HEK293 (cell line): ENCODE results near the gene NOVA1.
"Not testable (repeated sequence)": the region's sequence is repeated elsewhere in the genome, so short reads cannot be mapped to it uniquely, and the experiment has no call there.

ENCODE experiments used
- CTCF ChIA-PET: fragments of 350-600 bp; formaldehyde crosslinking; extraction: SDS; loops from one replicate; lab custom pipeline; 2021; ENCODE audit warnings: antibody characterized with exemption; lab: Yijun Ruan, JAX
- POLR2A ChIA-PET: fragments of 300-600 bp; formaldehyde crosslinking; extraction: SDS; loops from one replicate; lab custom pipeline; 2020; ENCODE audit warnings: antibody characterized with exemption, inconsistent platforms; lab: Yijun Ruan, JAX
- H3K27ac ChIP-seq: fragments of 200-500 bp; sonication (Bioruptor generic); 2 replicates; pipeline ENCODE4 v1.5.1; 2014; ENCODE audit warnings: low read depth, low read length, control low read depth, inconsistent platforms; ENCODE audit errors: extremely low read depth
- H3K36me3 ChIP-seq, 2 experiments: fragments of 200-500 bp in 1 of 2; sonication (Bioruptor generic) in 1 of 2; 1 replicate in 1 of 2; 2 replicates in 1 of 2; pipeline ENCODE4 v1.5.1; 2014 to 2017; ENCODE audit warnings: inconsistent platforms in 2 of 2, low read length in 2 of 2; ENCODE audit not compliant: control insufficient read depth in 2 of 2, insufficient read depth in 1 of 2
- H3K4me1 ChIP-seq: fragments of 200-500 bp; sonication (Bioruptor generic); 2 replicates; pipeline ENCODE4 v1.5.1; 2014; ENCODE audit warnings: mild to moderate bottlenecking, low read length, inconsistent platforms; ENCODE audit not compliant: control insufficient read depth, insufficient read depth
- H3K4me3 ChIP-seq: 2 replicates; pipeline ENCODE4 v1.5.1; 2011; ENCODE audit warnings: low read depth, mild to moderate bottlenecking, control low read depth, low read length, moderate library complexity
- H3K9me3 ChIP-seq: fragments of 200-500 bp; sonication (Bioruptor generic); 2 replicates; pipeline ENCODE4 v1.5.1; 2014; ENCODE audit warnings: low read depth, low read length, inconsistent platforms; ENCODE audit not compliant: control insufficient read depth, insufficient read depth
- BCL11A ChIP-seq: fragments of 450-650 bp; formaldehyde crosslinking; IDR thresholded peaks from 2 replicates; pipeline ENCODE4 v1.5.1; 2016; ENCODE audit warnings: low read depth, missing biosample characterization, missing genetic modification characterization
- KLF17 ChIP-seq: fragments of 450-650 bp; formaldehyde crosslinking; IDR thresholded peaks from 2 replicates; pipeline ENCODE4 v1.5.1; 2016; ENCODE audit warnings: missing biosample characterization, missing genetic modification characterization
- SP7 ChIP-seq: fragments of 450-650 bp; formaldehyde crosslinking; IDR thresholded peaks from 2 replicates; pipeline ENCODE4 v1.5.1; 2016; ENCODE audit warnings: missing biosample characterization, missing genetic modification characterization
- ZBTB17 ChIP-seq: fragments of 450-650 bp; formaldehyde crosslinking; IDR thresholded peaks from 2 replicates; pipeline ENCODE4 v1.5.1; 2016; ENCODE audit warnings: missing biosample characterization, missing genetic modification characterization
- ZBTB20 ChIP-seq: fragments of 450-650 bp; formaldehyde crosslinking; IDR thresholded peaks from 2 replicates; pipeline ENCODE4 v1.5.1; 2016; ENCODE audit warnings: missing biosample characterization, missing genetic modification characterization
- ZEB2 ChIP-seq: fragments of 450-650 bp; formaldehyde crosslinking; IDR thresholded peaks from 2 replicates; pipeline ENCODE4 v1.5.1; 2016; ENCODE audit warnings: missing biosample characterization, missing genetic modification characterization
- ZNF133 ChIP-seq: fragments of 450-650 bp; formaldehyde crosslinking; IDR thresholded peaks from 2 replicates; pipeline ENCODE4 v1.5.1; 2016; ENCODE audit warnings: missing biosample characterization, missing genetic modification characterization
- ZNF18 ChIP-seq: fragments of 450-650 bp; formaldehyde crosslinking; IDR thresholded peaks from 2 replicates; pipeline ENCODE4 v1.5.1; 2016; ENCODE audit warnings: missing biosample characterization, missing genetic modification characterization
- ZNF280C ChIP-seq: fragments of 450-650 bp; formaldehyde crosslinking; IDR thresholded peaks from 2 replicates; pipeline ENCODE4 v1.5.1; 2016; ENCODE audit warnings: missing biosample characterization, missing genetic modification characterization
- ZNF398 ChIP-seq: fragments of 450-650 bp; formaldehyde crosslinking; IDR thresholded peaks from 2 replicates; pipeline ENCODE4 v1.5.1; 2017; ENCODE audit warnings: missing biosample characterization, missing genetic modification characterization
- ZNF426 ChIP-seq: fragments of 450-650 bp; formaldehyde crosslinking; IDR thresholded peaks from 2 replicates; pipeline ENCODE4 v1.5.1; 2017; ENCODE audit warnings: missing biosample characterization, missing genetic modification characterization, mild to moderate bottlenecking, inconsistent platforms, moderate library complexity
- ZNF433 ChIP-seq: fragments of 450-650 bp; formaldehyde crosslinking; IDR thresholded peaks from 2 replicates; pipeline ENCODE4 v1.5.1; 2016; ENCODE audit warnings: missing biosample characterization, missing genetic modification characterization, low read depth
- ZNF501 ChIP-seq: fragments of 450-650 bp; formaldehyde crosslinking; IDR thresholded peaks from 2 replicates; pipeline ENCODE4 v1.5.1; 2016; ENCODE audit warnings: missing biosample characterization, missing genetic modification characterization
- ZNF654 ChIP-seq: fragments of 450-650 bp; formaldehyde crosslinking; IDR thresholded peaks from 2 replicates; pipeline ENCODE4 v1.5.1; 2016; ENCODE audit warnings: low read depth, missing biosample characterization, missing genetic modification characterization
- ZNF670 ChIP-seq: fragments of 450-650 bp; formaldehyde crosslinking; IDR thresholded peaks from 2 replicates; pipeline ENCODE4 v1.5.1; 2016; ENCODE audit warnings: missing biosample characterization, missing genetic modification characterization, low read depth
- ZNF768 ChIP-seq: fragments of 450-650 bp; formaldehyde crosslinking; IDR thresholded peaks from 2 replicates; pipeline ENCODE4 v1.5.1; 2018; ENCODE audit warnings: missing biosample characterization, mild to moderate bottlenecking, missing genetic modification characterization
- ZSCAN5A ChIP-seq: fragments of 450-650 bp; formaldehyde crosslinking; IDR thresholded peaks from 2 replicates; pipeline ENCODE4 v1.5.1; 2016; ENCODE audit warnings: missing biosample characterization, missing genetic modification characterization

The NOVA1 gene

GRCh38 chr14:26636561-26636960 is 38.7 kb upstream of the NOVA1 start:
- Histone ChIP-seq H3K4me1 (no peaks in the 10 kb centered on the region), H3K9me3 (no peaks in the 10 kb centered on the region), H3K36me3 (no peaks in the 10 kb centered on the region), H3K27ac (no peak overlapping the region), H3K4me3 (no peak overlapping the region)
- ChIA-PET POLR2A (no interaction called here), CTCF (no interaction called here)
- TF ChIP-seq ZNF280C (tag by site-specific recombination) (no peak), SP7 (no peak), ZNF501 (tag by site-specific recombination) (no peak), ZNF654 (tag by site-specific recombination) (no peak), KLF17 (tag by site-specific recombination) (no peak), ZNF398 (tag by site-specific recombination) (no peak), ZNF426 (tag by site-specific recombination) (no peak), ZSCAN5A (tag by site-specific recombination) (no peak), BCL11A (tag by site-specific recombination) (no peak), ZBTB17 (tag by site-specific recombination) (no peak), ZNF18 (no peak), ZEB2 (tag by site-specific recombination) (no peak), ZBTB20 (tag by site-specific recombination) (no peak), ZNF433 (no peak), ZNF768 (tag by site-specific recombination) (no peak), ZNF133 (tag by site-specific recombination) (no peak), ZNF670 (tag by site-specific recombination) (no peak)
- TF ChIP-seq, all 188 proteins: peak for 0

- CTCF ChIA-PET, H3K9me3 ChIP-seq, H3K4me1 ChIP-seq, H3K27ac ChIP-seq, H3K36me3 ChIP-seq, POLR2A ChIA-PET, H3K4me3 ChIP-seq: not testable (repeated sequence)
Measured at GRCh38 chr14:26634946-26635345, 37.1 kb upstream of the NOVA1 start.
